Endodermal cell (in vitro differentiated cells): Measurements from ENCODE around the gene SOX6. TPM values are rescaled to one million over a fixed set of nuclear protein-coding genes. Genes with fewer than 3 reads are reported as not detected.

Source experiments
- DNase-seq: peaks from one replicate; pipeline ENCODE4 v3.0.0-alpha.2; 2017
- H3K27ac ChIP-seq: 2 replicates; pipeline ENCODE4 v1.5.1; 2013; ENCODE audit warnings: mild to moderate bottlenecking, low read depth, low read length, moderate library complexity
- H3K27me3 ChIP-seq: 2 replicates; pipeline ENCODE4 v1.6.1; 2013; ENCODE audit warnings: mild to moderate bottlenecking, low read length, moderate library complexity; ENCODE audit not compliant: insufficient read depth, control insufficient read depth, poor library complexity, severe bottlenecking
- H3K36me3 ChIP-seq: 2 replicates; pipeline ENCODE4 v1.7.0; 2013; ENCODE audit warnings: mild to moderate bottlenecking, low read length, moderate library complexity; ENCODE audit not compliant: control insufficient read depth, insufficient read depth
- H3K4me1 ChIP-seq: one replicate; pipeline ENCODE4 v1.7.0; 2013; ENCODE audit warnings: low read length; ENCODE audit not compliant: control insufficient read depth, insufficient read depth
- H3K4me3 ChIP-seq: 2 replicates; pipeline ENCODE4 v1.5.1; 2013; ENCODE audit warnings: mild to moderate bottlenecking, low read length, moderate library complexity
- H3K9ac ChIP-seq: 2 replicates; pipeline ENCODE4 v1.6.1; 2013; ENCODE audit warnings: mild to moderate bottlenecking, low read length, moderate library complexity; ENCODE audit not compliant: poor library complexity, severe bottlenecking; ENCODE audit errors: extremely low read depth
- H3K9me3 ChIP-seq: 2 replicates; pipeline ENCODE4 v1.6.1; 2013; ENCODE audit warnings: mild to moderate bottlenecking, low read length, moderate library complexity; ENCODE audit not compliant: control insufficient read depth
- H3K27ac Mint-ChIP-seq: 2 replicates; pipeline ENCODE4 v1.8.0; 2020; ENCODE audit warnings: mixed read lengths
- H3K27me3 Mint-ChIP-seq: 2 replicates; pipeline ENCODE4 v1.8.0; 2021; ENCODE audit warnings: mild to moderate bottlenecking, mixed read lengths; ENCODE audit not compliant: insufficient read depth
- H3K36me3 Mint-ChIP-seq: 2 replicates; pipeline ENCODE4 v1.8.0; 2020; ENCODE audit warnings: low read depth, mixed read lengths
- H3K4me1 Mint-ChIP-seq: 2 replicates; pipeline ENCODE4 v1.8.0; 2020; ENCODE audit warnings: mixed read lengths
- H3K4me3 Mint-ChIP-seq: 2 replicates; pipeline ENCODE4 v1.8.0; 2020; ENCODE audit warnings: mild to moderate bottlenecking, moderate library complexity, mixed read lengths
- H3K9me3 Mint-ChIP-seq: 2 replicates; pipeline ENCODE4 v1.8.0; 2020; ENCODE audit warnings: mild to moderate bottlenecking, mixed read lengths
- WGBS, 2 experiments: methylation state at CpG; one replicate each; pipeline versions ENCODE4 v1.1.5 to v1.1.7; 2013; ENCODE audit warnings: missing lambda C conversion rate in 2 of 2, mixed read lengths in 1 of 2; ENCODE audit not compliant: insufficient coverage in 1 of 2, insufficient read length in 1 of 2; 5-methylcytosine and 5-hydroxymethylcytosine counted together
- total RNA-seq, 2 donors: library from RNA; stranded (reverse); fragmentation: NEBNext Ultra II Directional in 1 of 2; extraction: Animal tissue kit (Norgen Biotek cat#: 25700) in 1 of 2; gene quantifications; 2 replicates in 1 of 2; 3 replicates in 1 of 2; pipeline ENCODE4 v1.2.1, GENCODE V29; 2021
- TF ChIP-seq, protein P1 (sequence below): fragments of 200-600 bp; sonication (generic); conservative IDR thresholded peaks from 2 replicates; pipeline ENCODE4 v1.5.0; 2021; ENCODE audit warnings: antibody characterized with exemption, mild to moderate bottlenecking

The SOX6 gene
- total RNA-seq, 2 donors from 2014 or later, result 0.13 to 0.20 TPM

DNA sequence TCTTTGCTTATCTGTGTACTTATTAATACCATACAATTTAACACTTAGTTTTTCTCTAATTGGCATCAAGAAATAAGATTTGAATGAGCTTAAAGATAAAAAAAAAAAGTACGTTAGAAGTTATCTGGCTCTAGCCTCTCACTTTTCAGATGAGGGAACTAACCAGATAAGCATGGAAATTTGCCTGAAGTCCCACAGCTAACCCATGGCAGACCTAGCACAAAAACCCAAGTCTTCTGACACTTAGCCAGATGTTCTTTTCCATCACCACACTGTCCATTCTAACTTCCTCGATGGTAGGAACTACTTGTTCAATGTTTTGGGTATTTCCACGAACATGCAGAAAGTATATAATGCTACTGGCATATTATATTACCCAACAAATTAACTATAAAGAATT lies 7.4 kb upstream of the SOX6 start:
- Histone ChIP-seq H3K9ac (no peak overlapping the region), H3K9me3 (no peaks in the 10 kb centered on the region), H3K27ac (no peak overlapping the region), H3K4me3 (no peak overlapping the region), H3K36me3 (no peaks in the 10 kb centered on the region), H3K4me1 (no peaks in the 10 kb centered on the region), H3K27me3 (no peaks in the 10 kb centered on the region)
- Mint-ChIP-seq H3K27ac (no peak overlapping the region), H3K36me3 (no peaks in the 10 kb centered on the region), H3K9me3 (no peaks in the 10 kb centered on the region), H3K4me1 (no peaks in the 10 kb centered on the region), H3K27me3 (peaks cover 8% of the 10 kb centered on the region), H3K4me3 (no peak overlapping the region)
- no peak for DNase-seq
- TF ChIP-seq, protein P1, sequence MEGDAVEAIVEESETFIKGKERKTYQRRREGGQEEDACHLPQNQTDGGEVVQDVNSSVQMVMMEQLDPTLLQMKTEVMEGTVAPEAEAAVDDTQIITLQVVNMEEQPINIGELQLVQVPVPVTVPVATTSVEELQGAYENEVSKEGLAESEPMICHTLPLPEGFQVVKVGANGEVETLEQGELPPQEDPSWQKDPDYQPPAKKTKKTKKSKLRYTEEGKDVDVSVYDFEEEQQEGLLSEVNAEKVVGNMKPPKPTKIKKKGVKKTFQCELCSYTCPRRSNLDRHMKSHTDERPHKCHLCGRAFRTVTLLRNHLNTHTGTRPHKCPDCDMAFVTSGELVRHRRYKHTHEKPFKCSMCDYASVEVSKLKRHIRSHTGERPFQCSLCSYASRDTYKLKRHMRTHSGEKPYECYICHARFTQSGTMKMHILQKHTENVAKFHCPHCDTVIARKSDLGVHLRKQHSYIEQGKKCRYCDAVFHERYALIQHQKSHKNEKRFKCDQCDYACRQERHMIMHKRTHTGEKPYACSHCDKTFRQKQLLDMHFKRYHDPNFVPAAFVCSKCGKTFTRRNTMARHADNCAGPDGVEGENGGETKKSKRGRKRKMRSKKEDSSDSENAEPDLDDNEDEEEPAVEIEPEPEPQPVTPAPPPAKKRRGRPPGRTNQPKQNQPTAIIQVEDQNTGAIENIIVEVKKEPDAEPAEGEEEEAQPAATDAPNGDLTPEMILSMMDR, result no peak
- WGBS, 2 experiments, result 80 to 94% methylated on average over 3 of the region's 3 CpGs

DNA sequence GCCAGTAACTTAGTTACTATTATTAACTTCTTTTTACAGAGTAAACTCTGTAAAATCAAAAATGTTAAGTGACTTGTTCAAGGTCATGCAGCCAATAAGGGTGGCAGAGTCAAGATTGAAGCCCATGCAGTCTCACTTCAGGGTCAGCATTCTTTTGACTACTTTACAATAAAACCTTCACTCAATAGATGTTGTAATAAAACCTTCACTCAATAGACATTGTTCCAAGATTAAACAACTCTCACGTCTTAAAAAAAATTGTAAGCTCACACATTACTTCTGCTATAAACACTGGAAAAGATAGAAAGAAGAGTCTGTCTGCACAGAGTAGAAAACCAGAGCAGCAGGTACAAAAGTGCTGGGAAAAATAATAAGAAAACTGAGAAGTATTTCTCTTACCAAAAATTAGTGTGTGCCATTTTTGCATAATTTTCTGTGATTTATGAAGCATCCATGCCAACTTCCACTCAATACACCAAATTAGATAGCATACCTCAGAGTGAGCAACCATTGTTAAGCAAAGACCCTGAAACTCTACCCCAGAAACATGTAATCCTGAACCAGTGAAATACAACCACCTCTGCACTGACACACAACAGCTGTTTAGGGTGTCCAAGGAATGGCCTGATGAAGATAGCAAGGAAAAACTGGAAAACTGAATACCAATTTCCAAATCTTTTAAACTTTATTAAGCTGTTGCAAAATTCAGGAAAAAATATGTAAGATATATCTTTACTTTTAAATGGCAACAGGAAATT lies 4.9 kb upstream of the SOX6 start:
- 100% methylated on average over 1 of the region's 1 CpG; no CpG with 5 or more reads in 1 of the 2 experiments for WGBS, 2 experiments
- no peak for DNase-seq
- no peaks in the 10 kb centered on the region for H3K9me3 Mint-ChIP-seq
- no peaks in the 10 kb centered on the region for H3K36me3 ChIP-seq
- H3K27ac ChIP-seq, result no peak overlapping the region
- no peaks in the 10 kb centered on the region for H3K4me1 Mint-ChIP-seq
- TF ChIP-seq, protein P1, result no peak
- H3K9ac ChIP-seq, result no peak overlapping the region
- no peaks in the 10 kb centered on the region for H3K4me1 ChIP-seq
- no peak overlapping the region for H3K4me3 Mint-ChIP-seq
- H3K27me3 ChIP-seq, result no peaks in the 10 kb centered on the region
- no peaks in the 10 kb centered on the region for H3K36me3 Mint-ChIP-seq
- no peaks in the 10 kb centered on the region for H3K9me3 ChIP-seq
- no peak overlapping the region for H3K27ac Mint-ChIP-seq
- H3K4me3 ChIP-seq, result no peak overlapping the region
- peaks cover 8% of the 10 kb centered on the region for H3K27me3 Mint-ChIP-seq

DNA sequence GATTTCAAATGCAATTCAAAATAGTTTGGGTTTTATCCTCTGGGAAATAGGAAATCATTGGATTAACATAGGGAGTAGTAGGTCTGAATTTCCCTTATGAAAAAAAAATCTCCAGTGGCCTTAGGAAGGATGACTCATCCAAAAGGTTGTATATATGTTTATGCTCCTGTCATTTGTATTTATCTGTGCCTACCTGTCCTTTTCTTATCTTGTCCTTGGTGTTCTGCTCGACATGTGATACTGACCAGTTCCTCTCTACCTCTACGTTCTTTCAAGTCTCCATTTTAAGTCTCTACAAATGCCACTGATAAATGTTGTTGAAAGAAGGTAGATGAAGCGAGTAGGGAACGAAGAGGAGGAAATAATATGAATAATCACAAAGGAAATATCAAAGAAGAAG lies 3.0 kb upstream of the SOX6 start:
- TF ChIP-seq, protein P1, result no peak
- Mint-ChIP-seq H3K4me3 (no peak overlapping the region), H3K27ac (no peak overlapping the region), H3K36me3 (no peaks in the 10 kb centered on the region), H3K9me3 (no peaks in the 10 kb centered on the region), H3K27me3 (peaks cover 8% of the 10 kb centered on the region), H3K4me1 (peaks cover 3% of the 10 kb centered on the region)
- 96% methylated on average over 3 of the region's 4 CpGs; no CpG with 5 or more reads in 1 of the 2 experiments for WGBS, 2 experiments
- H3K36me3 ChIP-seq, result no peaks in the 10 kb centered on the region
- no peak for DNase-seq
- no peak overlapping the region for H3K4me3 ChIP-seq
- no peak overlapping the region for H3K27ac ChIP-seq
- H3K27me3 ChIP-seq, result no peaks in the 10 kb centered on the region
- H3K4me1 ChIP-seq, result no peaks in the 10 kb centered on the region
- no peaks in the 10 kb centered on the region for H3K9me3 ChIP-seq
- no peak overlapping the region for H3K9ac ChIP-seq
